Activated gamma-delta T cell treated with anti-CD3 and anti-CD28 coated beads, Interleukin-2, amount 50 U/mL, for 16 hours (primary cell): ENCODE data around the gene PTPRN2.
"Not testable (repeated sequence)": the region's sequence is repeated elsewhere in the genome, so short reads cannot be mapped to it uniquely, and the experiment has no call there.

Experiments used
- DNase-seq: peaks from one replicate; pipeline ENCODE4 v3.0.0-alpha.2; 2020; ENCODE audit warnings: low read depth

Gene PTPRN2

DNA sequence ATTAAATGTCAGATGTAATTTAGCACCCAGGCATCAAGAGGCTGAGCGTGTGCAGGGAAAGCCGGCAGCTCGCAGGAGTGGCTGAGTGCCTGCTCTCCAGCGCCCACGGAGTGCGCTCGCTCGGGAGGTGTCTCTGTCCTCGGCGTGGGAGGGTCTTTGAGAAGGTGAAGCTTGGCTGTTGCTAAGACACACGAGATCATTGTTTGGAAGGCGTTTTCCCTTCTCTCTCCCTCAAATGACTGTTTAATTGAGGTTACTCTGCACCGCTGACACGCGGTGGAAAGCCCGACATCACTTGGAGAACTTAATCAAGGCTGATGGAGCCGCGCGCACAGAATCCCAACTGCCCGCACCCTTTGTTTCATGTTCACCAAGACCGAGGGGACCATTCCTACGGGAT, 836.2 kb downstream of the PTPRN2 start:
- no peak for DNase-seq

DNA sequence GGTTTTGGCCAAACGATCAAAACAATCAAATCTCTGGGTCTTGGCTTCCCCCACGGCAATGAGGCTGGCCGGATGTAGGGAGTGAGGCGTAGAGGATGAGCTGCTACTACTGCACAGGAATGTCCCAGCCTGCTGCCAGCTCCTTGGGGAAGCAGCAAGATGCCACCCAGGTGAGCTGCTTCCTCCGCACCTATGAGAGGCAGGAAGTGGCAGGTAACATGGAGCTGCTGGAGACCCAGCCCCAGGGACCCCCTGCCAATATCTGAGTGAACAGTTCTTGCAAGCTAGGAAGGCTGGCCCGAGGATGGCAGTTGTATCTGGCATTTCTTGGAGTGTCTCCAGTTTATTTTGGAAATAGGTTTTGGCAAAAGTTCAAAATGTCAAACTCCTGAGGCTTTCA, 837.3 kb downstream of the PTPRN2 start:
- no peak for DNase-seq

DNA sequence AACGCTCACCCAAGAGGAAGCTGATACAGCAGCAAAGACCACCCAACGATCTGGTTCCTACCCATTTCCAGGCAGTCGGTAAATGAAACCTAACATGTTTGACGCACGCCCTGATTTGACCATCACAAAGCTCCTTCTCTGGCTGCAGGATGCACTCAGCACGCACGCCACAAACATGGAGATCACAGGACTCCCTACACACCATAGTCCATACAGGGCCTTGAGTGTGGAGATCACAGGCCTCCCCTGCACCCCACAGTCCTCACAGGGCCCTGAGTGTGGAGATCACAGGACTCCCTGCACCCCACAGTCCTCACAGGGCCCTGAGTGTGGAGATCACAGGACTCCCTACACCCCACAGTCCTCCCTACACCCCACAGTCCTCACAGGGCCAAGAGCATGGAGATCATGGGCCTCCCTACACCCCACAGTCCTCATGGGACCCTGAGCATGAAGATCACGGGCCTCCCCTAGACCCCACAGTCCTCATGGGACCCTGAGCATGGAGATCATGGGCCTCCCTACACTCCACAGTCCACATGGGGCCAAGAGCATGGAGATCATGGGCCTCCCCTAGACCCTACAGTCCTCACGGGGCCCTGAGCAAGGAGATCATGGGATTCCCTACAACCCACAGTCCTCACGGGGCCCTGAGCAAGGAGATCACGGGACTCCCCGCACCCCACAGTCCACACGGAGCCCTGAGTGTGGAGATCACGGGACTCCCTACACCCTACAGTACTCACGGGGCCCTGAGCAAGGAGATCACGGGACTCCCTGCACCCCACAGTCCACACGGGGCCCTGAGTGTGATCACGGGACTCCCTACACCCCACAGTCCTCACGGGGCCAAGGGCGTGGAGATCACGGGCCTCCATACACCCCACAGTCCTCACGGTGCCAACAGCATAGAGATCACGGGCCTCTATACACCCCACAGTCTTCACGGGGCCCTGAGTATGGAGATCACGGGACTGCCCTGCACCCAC, 841.6 kb downstream of the PTPRN2 start:
- DNase-seq = no peak

DNA sequence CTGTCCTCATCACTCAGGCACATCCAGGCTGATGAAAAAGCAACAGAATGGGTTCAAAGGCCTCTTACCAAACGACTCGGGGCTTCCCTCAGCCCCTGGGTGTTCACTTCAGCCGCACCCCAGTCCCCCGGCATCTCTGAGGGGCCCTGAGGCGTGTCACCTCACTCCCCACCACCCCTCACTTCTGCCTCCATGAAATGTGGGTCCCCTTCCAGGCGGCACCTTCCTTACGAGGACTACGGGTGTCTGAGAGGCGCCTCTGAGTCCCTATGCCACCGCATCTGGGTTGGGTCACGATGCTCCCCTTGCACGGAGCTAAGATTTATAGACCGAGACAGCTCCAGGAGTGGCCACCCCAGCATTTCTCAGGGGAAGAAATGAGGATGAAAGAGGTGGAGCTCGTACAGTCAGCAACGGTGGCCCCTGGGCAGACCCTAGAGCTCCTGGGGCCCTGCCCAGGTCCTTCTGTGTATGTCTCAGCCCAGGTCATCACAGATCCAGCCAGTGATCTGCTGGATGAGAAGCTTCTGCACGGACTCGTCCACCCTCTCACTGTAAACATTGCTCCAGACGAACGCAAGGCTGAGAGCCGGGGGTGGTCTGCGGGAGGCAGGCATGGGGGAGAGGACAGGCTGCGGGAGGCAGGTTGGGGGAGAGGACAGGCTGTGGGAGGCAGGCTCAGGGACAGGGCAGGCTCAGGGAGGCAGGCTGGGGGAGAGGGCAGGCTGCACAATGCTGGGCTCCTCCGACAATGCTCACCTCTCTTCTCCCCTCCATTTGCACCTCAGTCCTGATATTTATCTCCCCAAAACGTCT, 842.6 kb downstream of the PTPRN2 start:
- DNase-seq = no peak

DNA sequence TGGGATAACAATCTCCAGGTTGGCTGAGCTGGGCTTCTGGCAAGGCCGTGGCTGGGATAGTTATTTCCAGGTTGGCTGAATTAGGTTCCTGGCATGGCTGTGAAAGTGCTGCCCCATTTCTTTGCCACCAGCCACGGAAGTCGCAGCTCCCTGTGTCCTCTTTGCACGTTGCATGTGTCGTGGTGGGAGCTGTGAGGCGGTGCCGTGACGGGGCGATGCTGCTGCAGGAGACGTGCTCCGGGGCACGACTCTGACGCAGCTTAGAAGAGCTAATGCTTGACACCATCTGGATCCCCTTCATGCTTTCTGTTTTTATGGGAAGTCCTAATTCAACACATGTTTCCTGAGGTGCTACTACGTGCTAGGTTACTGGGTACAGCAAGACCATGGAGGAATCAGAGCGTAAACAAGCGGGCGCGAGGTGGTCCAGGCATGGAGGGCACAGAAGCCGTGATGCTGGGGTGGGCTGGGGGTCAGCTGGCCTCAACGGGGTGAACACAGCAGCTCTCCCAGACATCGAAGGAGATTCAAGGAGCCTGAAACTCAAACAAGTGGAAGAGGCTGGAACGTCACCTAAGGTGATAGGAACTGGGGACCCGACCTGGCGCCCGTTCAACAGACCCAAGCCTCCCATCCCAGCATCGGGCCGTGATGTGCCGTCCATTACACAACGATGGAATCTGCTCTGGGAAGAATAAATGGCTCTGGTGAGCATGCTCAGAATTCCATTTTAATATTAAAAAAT, 843.7 kb downstream of the PTPRN2 start:
- no peak for DNase-seq

DNA sequence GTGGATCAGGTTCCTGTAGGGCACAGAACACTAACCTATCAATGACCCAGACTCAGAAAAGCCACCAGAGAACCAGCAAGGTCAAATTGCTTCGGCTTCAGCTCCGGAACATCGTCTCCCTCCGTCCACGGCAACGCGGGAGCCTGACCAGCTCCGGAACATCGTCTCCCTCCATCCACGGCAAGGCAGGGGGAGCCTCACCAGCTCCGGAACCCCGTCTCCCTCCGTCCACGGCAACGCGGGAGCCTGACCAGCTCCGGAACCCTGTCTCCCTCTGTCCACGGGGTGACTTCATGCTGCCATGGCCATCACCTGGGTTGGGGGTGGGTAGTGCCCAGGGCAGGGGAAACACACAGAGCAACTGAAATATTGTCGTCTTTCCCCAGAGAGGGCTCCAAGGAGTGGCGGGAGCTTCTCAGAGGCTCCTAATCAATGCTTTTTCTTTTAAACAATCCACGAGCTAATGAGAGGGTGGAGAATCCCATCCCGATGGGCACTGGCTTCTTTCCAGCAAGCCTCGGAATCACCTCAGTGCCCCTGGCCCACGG, 847.3 kb downstream of the PTPRN2 start:
- DNase-seq = no peak

DNA sequence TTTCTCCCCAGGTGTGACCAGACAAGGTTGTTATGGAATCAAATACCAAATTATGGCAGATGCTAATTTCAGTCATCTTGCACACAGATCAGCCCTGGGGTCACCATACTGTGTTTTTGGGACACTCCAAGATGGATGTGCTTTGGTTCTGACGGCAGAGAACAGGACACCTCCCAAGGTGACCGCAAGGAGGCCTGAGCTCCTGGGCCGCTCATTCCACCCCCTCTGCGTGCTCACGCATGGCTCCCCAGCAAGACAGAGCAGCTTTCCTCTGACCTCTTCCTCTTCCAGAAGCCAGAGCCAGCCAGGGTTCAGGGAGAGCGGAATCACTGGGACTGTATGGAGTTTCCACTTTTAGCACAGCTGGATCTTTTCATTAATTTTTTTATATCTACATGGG, 848.0 kb downstream of the PTPRN2 start:
- DNase-seq = no peak

DNA sequence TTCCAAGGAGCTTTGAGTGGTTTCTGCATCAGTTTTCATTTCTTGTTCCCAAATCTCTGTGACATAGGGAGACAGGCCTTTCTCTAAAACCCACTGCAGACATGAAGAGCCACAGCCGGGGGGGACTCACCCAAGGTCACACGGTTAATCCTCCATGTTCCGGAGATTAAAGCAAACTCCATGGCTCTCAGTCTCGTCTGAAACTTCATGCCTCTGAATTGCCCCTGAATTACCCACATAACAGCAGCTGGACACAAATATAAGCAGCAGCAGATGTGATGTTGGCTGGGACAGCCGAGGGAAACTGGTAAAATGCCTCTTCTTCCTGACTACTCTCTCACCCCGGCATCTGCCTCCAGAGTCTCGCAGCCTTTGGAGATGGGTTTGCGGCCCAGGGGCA, 848.6 kb downstream of the PTPRN2 start:
- no peak for DNase-seq

DNA sequence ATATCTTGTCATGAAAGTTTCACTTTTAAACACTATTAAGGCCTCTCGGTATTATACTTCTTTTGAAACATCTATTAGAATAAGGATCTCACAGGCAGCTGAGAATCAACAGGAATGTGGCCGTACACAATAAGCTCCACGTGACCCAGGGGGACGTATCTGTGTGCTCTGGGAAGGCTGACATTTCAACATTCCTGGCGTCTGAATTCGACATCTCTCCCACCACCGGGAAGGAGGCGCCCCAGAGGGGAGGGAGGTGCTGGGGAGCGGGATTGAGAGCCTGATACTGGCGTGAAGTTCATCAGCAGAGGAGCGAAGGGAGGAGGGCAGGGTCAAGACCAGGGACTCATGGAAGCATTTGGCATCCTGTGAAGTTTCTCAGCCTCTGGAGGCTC, 849.6 kb downstream of the PTPRN2 start:
- no peak for DNase-seq

DNA sequence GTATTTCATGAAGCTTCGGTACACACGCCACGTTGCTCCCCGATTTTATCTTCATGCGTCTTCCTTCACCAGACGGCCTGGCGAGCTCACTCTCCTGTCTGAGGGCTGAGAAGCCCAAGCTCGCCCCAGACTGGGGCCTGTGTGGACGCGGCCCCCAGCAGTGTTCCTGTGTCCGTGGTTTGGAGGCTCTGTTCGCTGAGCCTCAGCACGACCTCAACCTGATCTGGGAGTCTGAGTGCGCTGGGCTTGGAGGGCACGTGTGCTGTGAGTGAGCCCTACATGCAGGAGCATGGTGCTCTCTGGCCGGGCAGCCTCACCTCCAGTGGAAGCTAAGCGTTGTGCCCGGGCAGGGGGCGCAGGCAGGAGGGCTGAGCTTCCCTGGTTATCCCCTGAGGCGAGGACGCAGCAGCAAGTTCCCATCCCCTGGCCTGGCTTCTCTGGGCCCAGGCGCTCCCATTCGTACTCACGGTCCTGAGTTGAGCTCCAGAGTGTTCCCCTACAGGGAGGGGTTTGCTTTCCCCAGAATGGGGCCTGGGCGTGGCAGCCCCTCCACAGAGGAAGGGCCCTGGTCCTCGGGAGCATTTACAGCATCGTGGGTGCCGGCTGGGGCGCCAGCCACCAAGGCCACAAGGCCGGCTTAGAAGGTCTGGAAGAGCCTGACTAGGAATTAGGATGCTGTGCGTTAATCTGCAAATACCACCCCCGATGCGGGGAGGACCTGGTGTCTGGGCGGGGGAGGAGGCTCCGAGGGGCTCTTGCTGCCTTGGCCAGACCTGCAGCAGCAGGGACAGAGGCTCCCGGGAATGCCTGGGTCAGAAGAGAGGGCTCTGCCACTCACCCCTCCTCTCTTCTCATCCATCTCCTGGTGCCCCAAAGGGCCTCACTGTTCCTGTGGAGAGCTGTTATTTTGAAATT, 850.2 kb downstream of the PTPRN2 start:
- DNase-seq = no peak

DNA sequence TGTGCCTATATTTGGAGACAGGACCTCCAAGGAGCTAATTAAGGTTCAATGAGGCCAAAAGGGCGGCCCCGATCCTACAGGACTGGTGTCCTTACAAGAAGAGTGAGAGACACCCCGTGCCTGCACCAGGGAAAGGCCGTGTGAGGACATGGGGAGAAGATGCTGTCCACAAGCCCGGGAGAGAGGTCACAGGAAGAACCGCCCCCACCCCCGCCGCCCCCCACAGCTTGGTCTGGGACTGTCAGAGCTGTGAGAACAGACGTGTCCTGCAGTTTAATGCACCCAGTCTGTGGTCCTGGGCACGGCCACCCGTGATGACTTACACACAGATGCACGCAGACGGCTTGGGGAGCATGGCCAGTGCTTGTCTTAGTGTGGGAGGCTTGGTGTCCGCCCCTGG, 851.3 kb downstream of the PTPRN2 start:
- no peak for DNase-seq

DNA sequence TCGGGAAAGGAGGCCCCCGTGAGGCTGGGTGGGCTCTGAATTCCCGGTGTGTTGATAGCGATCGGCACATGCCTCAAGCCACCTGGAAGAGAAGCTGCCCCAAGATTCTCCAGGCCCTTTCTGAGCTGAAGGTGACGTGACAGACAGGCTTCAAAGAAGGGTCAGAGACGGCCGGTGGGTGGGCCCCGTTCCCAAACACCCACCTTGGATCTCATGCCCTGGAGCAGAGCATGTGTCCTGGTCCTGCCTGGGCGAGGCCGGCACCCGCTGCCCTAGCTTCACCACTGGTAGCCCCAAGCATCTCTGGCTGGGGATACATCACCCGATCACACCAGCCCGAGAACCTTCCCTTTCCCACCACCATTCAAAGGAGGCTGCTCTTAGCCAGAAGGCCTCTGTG, 851.8 kb downstream of the PTPRN2 start:
- DNase-seq = no peak

DNA sequence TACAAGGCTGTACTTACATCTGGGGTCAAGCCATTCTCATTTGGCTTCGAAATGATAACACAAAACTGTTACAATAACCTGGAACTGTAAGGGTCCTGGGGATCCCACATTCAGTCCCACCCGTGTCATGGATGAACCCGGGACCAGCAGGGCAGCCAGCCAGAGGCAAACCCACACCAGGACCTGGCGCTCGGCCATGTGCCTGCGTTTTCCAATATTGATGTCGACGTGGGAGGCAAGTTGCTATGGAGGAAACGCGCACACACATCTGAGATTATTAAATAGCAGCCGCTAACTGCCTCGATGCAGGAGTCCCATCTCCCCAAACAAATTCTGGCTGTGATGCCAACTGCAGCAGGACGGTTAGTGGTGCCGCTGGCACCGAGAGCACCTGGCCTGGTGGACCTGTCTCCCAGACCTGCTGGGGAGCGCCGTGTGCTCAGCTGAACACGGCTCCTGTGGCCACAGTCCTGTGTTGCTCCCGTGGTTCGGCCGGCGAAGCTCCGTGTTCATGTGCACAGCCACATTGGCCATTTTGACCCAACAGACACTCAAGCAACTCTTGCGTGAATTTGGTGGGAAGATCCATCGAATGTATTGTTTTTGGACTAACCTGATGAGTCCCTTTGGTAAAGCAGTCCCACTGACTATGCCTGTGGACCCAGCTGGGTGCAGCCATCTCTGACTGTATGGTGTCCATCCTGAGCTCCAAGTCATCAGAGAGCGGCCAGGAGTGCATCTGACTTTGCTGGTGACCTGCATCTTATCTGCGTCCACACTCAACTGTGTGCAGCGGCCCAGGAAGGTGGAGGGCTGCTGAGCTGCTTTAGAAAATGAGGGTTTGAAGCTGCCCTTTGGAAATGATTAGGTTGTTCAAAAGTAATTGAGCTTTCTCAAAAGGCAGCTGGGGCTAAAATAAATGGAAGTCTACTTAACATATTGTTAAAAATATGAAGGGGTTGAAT, 852.7 kb downstream of the PTPRN2 start:
- no peak for DNase-seq

DNA sequence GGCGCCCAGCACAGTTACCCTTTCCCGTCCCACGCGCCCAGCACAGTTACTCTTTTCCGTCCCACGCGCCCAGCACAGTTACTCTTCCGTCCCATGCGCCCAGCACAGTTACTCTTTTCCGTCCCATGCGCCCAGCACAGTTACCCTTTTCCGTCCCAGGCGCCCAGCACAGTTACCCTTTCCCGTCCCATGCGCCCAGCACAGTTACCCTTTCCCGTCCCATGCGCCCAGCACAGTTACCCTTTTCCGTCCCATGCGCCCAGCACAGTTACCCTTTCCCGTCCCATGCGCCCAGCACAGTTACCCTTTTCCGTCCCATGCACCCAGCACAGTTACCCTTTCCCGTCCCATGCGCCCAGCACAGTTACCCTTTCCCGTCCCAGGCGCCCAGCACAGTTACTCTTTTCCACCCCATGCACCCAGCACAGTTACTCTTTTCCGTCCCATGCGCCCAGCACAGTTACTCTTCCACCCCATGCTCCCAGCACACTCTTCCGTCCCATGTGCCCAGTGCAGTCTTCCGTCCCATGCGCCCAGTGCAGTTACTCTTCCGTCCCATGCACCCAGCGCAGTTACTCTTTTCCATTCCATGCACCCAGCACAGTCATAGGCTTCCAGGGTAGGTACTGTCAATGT, 853.7 kb downstream of the PTPRN2 start:
- not testable (repeated sequence) for DNase-seq

DNA sequence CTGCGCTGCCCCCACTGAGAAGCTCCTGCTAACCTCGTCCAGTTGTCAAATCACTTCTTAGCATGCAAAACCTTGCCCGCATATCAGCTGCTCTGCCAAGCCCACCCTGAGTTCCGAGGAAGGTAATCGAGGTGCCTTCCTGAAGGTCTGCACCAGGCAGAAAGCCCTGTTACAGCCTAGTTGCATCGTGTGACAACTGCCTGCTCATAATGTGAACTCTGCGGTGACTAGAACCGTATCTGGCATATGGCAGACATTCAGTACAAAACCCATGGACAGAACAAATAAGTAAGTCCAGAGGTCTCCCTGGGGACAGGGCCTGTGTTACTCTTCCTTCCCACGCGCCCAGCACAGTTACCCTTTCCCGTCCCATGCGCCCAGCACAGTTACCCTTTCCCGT, 856.5 kb downstream of the PTPRN2 start:
- DNase-seq = no peak

DNA sequence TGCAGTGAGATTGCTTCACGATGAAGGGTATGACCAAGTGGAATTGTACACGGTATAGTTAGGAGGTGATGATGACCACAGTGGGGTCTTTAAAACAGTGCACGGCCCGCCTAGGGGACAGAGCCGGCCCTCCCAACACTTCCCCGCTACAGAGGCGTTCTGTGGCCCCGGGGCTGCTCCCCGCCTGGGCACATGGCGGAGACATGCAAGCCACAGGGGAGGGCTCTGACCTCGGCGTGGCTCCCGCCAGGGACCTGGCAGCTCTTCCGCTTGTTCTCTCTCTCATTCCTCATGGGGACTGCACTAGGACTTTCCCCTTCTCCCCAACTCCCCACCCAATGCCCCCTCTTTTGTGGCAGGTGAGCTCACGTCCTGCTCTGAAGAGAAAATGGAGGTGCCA, 857.0 kb downstream of the PTPRN2 start:
- DNase-seq = no peak

DNA sequence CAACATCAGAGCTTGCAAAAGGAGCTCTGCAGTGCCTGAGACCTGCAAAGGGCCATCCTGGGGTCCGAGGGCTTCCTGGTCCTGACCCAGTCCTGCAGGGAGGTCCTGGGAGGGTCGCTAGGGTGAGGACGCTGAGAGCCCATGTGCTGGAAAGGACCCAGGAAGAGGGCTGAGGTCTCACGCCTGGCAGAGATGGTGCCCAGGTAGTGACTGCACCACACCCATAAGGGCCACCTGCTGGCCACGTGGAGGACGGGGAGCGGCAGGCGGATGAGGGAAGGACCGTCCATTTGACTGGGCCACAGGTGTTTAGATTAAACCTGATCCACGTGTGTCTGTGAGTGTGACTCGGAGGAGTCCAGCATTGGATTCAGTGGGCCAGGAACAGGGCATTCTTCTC, 858.1 kb downstream of the PTPRN2 start:
- DNase-seq = no peak

DNA sequence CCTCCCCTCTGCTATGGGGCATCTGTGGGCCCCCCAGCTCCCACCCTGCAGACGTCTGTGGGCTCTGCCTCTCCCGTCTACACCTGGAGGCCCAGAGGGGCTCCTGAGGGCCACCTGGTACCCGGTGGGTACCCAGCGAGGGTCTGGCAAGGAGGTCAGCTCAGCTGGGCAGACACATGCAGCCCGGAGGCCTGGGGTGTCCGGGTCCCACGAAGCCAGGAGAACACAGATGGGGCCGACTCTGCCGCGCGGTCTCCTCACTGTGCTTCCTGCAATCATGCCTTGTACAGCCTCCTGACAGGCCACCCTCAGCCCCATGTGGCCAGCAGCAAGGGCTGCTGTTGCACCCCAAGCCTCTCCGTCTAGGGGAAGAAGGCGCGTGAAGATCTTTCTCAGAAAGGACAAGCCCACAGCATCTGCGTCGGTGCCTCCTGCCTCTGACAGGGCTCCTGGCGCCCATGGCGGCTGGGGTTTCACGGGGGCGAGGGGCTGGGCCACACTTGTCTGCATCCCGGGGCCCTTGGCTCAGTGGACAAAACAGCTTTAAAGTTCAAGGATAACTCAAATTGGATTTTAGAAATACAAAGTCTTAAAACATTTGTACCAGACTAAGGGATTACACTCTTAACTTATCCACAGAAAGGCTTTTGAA, 859.5 kb downstream of the PTPRN2 start:
- no peak for DNase-seq

DNA sequence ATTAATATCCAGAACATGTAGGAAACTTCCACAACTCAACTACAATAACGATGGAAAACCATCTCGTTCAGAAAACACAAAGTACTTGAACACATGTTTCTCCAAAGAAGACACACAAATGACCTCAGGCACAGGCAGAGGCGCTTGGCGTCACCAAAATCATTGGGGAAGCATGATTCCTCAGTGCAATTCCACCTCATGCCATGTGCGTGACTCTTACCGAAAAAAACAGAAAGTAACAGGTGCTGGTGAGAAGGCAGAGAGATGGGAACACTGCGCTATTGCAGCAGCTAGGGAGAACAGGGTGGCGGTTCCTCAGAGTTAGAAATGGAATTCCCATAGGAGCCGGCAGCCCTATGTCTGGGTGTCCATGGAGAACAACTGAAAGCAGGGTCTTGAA, 860.9 kb downstream of the PTPRN2 start:
- DNase-seq = no peak
